OCI-LY3 (cell line): ENCODE measurements around the gene RFX2.

ENCODE experiments used
- CTCF ChIP-seq: fragments of 200-600, 300-600 bp; sonication (generic); IDR thresholded peaks from 2 replicates; pipeline ENCODE4 v1.5.1; 2014; ENCODE audit warnings: antibody characterized with exemption, low read length, low read depth
- EZH2phosphoT487 ChIP-seq: fragments of 200-600 bp; shearing (Covaris generic); IDR thresholded peaks from 2 replicates; pipeline ENCODE4 v1.6.1; 2018; ENCODE audit warnings: antibody characterized with exemption, mixed run types, low read depth

- TF ChIP-seq CTCF (no peak), EZH2phosphoT487 (no peak)
Observed at GRCh38 chr19:6032827-6033226, 77.5 kb downstream of the RFX2 start.
